Activated CD4-positive, alpha-beta memory T cell treated with anti-CD3 and anti-CD28 coated beads for 36 hours (primary cell): ENCODE data around the gene ISOC1. TPM values are rescaled to one million over a fixed set of nuclear protein-coding genes. Genes with fewer than 3 reads are reported as not detected.
A peak's percentile ranks its signal among the peaks of the same experiment; 100 is the strongest.

Source experiments
- CTCF ChIA-PET: fragments of 350-600 bp; sonication (Branson Sonifier 250); formaldehyde crosslinking; loops from one replicate; lab custom pipeline; 2021; ENCODE audit warnings: antibody characterized with exemption, inconsistent platforms; lab: Charles Lee
- POLR2A ChIA-PET: fragments of 350-600 bp; sonication (Branson Sonifier 250); formaldehyde crosslinking; loops from one replicate; lab custom pipeline; 2021; ENCODE audit warnings: antibody characterized with exemption; lab: Charles Lee
- DNase-seq: peaks from one replicate; pipeline ENCODE4 v3.0.0-alpha.2; 2020
- H3K27ac Mint-ChIP-seq: one replicate; pipeline ENCODE4 v1.8.0; 2021; ENCODE audit warnings: mixed read lengths
- H3K27me3 Mint-ChIP-seq: one replicate; pipeline ENCODE4 v1.8.0; 2021; ENCODE audit warnings: mixed read lengths
- H3K36me3 Mint-ChIP-seq: one replicate; pipeline ENCODE4 v1.8.0; 2021; ENCODE audit warnings: mixed read lengths
- H3K4me1 Mint-ChIP-seq: one replicate; pipeline ENCODE4 v1.8.0; 2021; ENCODE audit warnings: low read depth, mixed read lengths
- H3K4me3 Mint-ChIP-seq: one replicate; pipeline ENCODE4 v1.8.0; 2021; ENCODE audit warnings: mild to moderate bottlenecking, mixed read lengths
- H3K9me3 Mint-ChIP-seq: one replicate; pipeline ENCODE4 v1.8.0; 2021; ENCODE audit warnings: mixed read lengths
- intact Hi-C: fragments of 100-400 bp; cut with micrococcal nuclease; formaldehyde crosslinking; loops from one replicate; pipeline ENCODE4 v1.15.1; 2023
- total RNA-seq, 2 experiments: library from RNA; stranded (reverse); gene quantifications; one replicate each; pipeline ENCODE4 v1.2.3, GENCODE V29; 2021

Gene ISOC1
- total RNA-seq, 2 experiments from 2014 or later: 23.3 to 25.1 TPM

DNA sequence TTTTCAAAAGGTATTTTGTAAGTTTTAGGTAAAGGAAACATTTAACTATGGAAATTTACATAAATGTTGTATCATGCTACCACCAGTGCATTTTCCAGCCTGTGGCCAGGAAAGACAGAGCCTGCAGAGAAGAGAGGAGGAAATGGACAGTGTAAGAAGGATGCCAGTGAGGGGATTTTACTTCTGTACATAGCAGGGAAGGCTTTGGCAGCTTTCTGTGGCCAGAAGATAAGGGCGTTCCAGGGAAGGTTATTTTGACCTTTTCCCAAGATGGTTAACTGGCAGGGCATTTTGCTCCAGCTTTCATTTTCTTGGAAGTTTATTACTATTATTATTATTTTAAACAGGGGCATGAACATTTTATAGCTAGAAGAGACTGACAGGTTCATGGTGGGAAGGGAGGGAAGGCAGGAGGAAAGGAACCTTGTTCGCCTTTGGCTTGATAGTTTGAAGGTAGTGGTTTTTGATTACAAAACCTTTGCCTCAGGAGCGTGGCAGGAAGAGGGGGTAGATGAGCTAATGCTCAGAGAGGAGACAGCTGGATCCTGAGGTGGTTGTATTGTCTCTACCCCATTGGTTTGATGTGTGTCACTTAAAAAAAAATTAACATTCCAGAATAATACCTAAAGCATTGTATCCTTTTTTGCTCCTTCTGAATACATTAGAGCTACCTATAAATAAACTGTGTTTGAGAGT lies 4.1 kb downstream of the ISOC1 start:
- H3K4me3 Mint-ChIP-seq: no peak overlapping the region
- intact Hi-C loops: no loop called here
- peaks cover 23% of the 10 kb centered on the region for H3K4me1 Mint-ChIP-seq
- no peak overlapping the region for H3K27ac Mint-ChIP-seq
- no peak for DNase-seq
- no peaks in the 10 kb centered on the region for H3K9me3 Mint-ChIP-seq
- no peaks in the 10 kb centered on the region for H3K36me3 Mint-ChIP-seq
- ChIA-PET POLR2A (no interaction called here), CTCF (interaction anchor here (1.2 kb wide), 1 partner anchor 28 kb away, joined by 4 read pairs; no protein-coding TSS in a partner anchor)
- H3K27me3 Mint-ChIP-seq: no peaks in the 10 kb centered on the region

DNA sequence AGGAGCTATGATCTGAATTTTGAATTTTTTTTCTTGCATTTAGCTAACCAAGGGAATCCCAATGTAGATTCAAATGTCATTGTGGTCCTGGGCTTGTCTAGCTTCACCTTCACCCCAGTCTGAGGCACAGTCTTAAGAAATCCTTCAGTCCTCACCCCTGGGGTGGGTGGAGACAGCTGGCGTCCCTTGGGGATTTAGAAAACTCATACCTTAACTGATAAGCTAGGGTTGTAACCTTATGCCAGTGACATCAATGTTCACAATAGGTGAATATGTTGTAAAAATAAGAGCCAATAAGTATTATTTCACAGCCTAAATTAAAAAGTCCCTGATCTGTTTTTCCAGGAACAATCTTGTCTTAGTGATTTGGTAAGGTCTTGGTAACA lies 4.6 kb downstream of the ISOC1 start:
- H3K27ac Mint-ChIP-seq: no peak overlapping the region
- POLR2A ChIA-PET: no interaction called here
- H3K9me3 Mint-ChIP-seq: no peaks in the 10 kb centered on the region
- no peaks in the 10 kb centered on the region for H3K36me3 Mint-ChIP-seq
- H3K4me1 Mint-ChIP-seq: peaks cover 22% of the 10 kb centered on the region
- DNase-seq: no peak
- no peaks in the 10 kb centered on the region for H3K27me3 Mint-ChIP-seq
- intact Hi-C loops: no loop called here
- CTCF ChIA-PET: interaction anchor here (1.2 kb wide), 1 partner anchor 27 kb away, joined by 4 read pairs; no protein-coding TSS in a partner anchor
- no peak overlapping the region for H3K4me3 Mint-ChIP-seq

DNA sequence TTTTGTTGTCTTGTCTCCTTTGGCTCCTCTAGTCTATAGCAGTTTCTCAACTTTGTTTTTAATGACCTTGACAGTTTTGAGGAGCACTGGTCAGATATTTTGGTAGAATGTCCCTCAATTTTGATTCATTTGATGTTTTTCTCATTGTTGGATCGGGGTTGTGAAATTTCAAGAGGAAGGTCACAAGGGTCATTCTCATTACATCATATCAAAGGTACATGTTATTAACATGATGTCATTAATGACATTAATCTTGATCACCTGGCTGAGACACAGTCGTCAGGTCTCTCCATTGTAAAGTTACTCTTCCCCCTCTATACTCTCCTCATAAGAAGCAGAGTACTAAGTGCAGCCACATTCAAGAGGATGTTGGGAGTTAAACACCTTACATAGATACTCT lies 7.2 kb downstream of the ISOC1 start:
- Mint-ChIP-seq H3K9me3 (no peaks in the 10 kb centered on the region), H3K4me1 (peaks cover 9% of the 10 kb centered on the region), H3K27ac (no peak overlapping the region), H3K4me3 (no peak overlapping the region), H3K27me3 (no peaks in the 10 kb centered on the region), H3K36me3 (peaks cover 13% of the 10 kb centered on the region)
- ChIA-PET POLR2A (no interaction called here), CTCF (no interaction called here)
- intact Hi-C loops: no loop called here
- DNase-seq: no peak

DNA sequence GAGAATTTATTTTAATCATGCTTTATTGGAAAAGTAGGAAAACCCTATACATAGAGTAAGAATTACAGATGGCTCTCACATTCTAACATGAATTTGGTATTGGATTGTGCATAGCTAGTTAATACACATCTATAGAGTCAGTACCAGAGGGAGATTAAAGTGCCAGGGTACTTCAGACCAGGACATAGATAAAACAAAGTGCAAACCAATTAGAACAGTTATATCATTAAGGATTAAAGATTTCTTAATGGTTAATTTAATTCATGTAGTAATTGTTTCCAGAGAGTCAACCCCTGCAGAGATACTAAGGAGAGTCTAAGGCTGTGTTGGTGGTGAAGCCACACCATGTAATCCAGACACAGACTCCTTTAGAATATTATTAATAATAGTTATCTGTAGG lies 8.8 kb downstream of the ISOC1 start:
- intact Hi-C loops: no loop called here
- Mint-ChIP-seq H3K4me1 (peaks cover 4% of the 10 kb centered on the region), H3K36me3 (peaks cover 19% of the 10 kb centered on the region), H3K27ac (no peak overlapping the region), H3K4me3 (no peak overlapping the region), H3K9me3 (no peaks in the 10 kb centered on the region), H3K27me3 (no peaks in the 10 kb centered on the region)
- ChIA-PET POLR2A (no interaction called here), CTCF (no interaction called here)
- no peak for DNase-seq

DNA sequence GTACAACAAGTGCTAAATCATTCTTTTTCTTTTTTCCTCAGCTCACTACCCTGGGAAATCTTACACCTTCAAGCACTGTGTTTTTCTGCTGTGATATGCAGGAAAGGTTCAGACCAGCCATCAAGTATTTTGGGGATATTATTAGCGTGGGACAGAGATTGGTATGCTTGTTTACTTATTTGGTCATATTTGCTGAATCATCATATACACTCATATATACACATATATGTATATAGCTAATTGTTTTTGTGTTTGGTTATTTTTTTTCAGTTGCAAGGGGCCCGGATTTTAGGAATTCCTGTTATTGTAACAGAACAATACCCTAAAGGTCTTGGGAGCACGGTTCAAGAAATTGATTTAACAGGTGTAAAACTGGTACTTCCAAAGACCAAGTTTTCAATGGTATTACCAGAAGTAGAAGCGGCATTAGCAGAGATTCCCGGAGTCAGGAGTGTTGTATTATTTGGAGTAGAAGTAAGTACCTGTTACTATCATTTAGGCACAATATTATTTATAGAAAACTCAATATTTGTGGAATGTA lies 10.4 kb downstream of the ISOC1 start:
- DNase-seq: no peak

DNA sequence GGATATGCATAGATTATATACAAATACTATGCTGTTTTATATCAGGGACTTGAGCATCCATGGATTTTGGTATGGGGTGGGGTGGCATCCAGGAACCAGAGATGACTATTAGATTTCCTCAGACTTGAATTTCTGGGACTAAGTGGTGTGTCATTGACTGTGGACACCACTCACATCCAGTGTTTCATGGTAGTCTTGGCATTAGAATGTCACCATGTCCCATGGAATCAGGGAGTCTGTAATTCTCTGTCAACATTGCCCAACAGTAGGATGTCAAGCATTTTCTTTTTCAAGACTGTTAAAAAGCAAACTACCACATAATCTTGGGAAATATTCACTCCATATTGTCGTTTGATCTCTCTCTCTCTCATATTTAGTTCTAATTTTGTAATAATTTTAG lies 13.1 kb downstream of the ISOC1 start:
- no peaks in the 10 kb centered on the region for H3K27me3 Mint-ChIP-seq
- no peaks in the 10 kb centered on the region for H3K9me3 Mint-ChIP-seq
- no peak overlapping the region for H3K27ac Mint-ChIP-seq
- no peak overlapping the region for H3K4me3 Mint-ChIP-seq
- CTCF ChIA-PET: interaction anchor here (1.0 to 1.6 kb wide), 2 partner anchors 18 to 21 kb away, joined by 3 read pairs; no protein-coding TSS in a partner anchor
- intact Hi-C loops: no loop called here
- POLR2A ChIA-PET: no interaction called here
- no peak for DNase-seq
- H3K4me1 Mint-ChIP-seq: peaks cover under 1% of the 10 kb centered on the region
- peaks cover 26% of the 10 kb centered on the region for H3K36me3 Mint-ChIP-seq

More for the DNA sequence above, 10.4 kb downstream of the ISOC1 start:
- peaks cover 2% of the 10 kb centered on the region for H3K4me1 Mint-ChIP-seq
- H3K27ac Mint-ChIP-seq: no peak overlapping the region
- H3K4me3 Mint-ChIP-seq: no peak overlapping the region
- POLR2A ChIA-PET: interaction anchor here (2.0 kb wide), 1 partner anchor 10 kb away, joined by 6 read pairs; the partner anchor contains the start of gene ISOC1
- H3K27me3 Mint-ChIP-seq: no peaks in the 10 kb centered on the region
- no peaks in the 10 kb centered on the region for H3K9me3 Mint-ChIP-seq
- CTCF ChIA-PET: interaction anchor here (2.1 kb wide), 1 partner anchor 10 kb away, joined by 5 read pairs; the partner anchor contains the start of gene ISOC1
- intact Hi-C loops: no loop called here
- peaks cover 25% of the 10 kb centered on the region for H3K36me3 Mint-ChIP-seq

DNA sequence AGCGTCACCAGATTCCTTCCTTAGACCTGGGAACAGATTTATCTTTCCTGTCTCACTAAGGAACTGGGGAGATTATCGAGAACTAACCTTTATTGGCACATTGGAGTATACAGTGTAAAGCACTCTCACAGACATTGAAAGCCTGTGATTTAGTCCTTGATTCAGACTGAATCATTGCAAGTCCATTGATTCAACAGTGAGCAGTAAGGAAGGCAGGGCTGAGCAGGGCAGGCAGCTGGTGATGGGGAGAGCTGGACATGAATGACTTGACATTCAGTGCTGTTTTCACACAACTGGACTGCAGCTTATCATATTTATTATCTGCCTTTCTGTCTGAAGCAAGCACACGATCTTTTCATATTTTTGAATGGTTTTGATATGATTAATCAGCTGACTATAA lies 16.2 kb downstream of the ISOC1 start:
- POLR2A ChIA-PET: interaction anchor here (1.1 kb wide), 1 partner anchor 16 kb away, joined by 3 read pairs; the partner anchor contains the start of gene ISOC1
- intact Hi-C loops: no loop called here
- H3K27ac Mint-ChIP-seq: no peak overlapping the region
- H3K27me3 Mint-ChIP-seq: no peaks in the 10 kb centered on the region
- DNase-seq: no peak
- H3K4me1 Mint-ChIP-seq: peaks cover 5% of the 10 kb centered on the region
- CTCF ChIA-PET: interaction anchor here (1.3 to 1.4 kb wide), 2 partner anchors 13 to 16 kb away, joined by 3 read pairs; no protein-coding TSS in a partner anchor
- no peaks in the 10 kb centered on the region for H3K9me3 Mint-ChIP-seq
- peaks cover 23% of the 10 kb centered on the region for H3K36me3 Mint-ChIP-seq
- no peak overlapping the region for H3K4me3 Mint-ChIP-seq

DNA sequence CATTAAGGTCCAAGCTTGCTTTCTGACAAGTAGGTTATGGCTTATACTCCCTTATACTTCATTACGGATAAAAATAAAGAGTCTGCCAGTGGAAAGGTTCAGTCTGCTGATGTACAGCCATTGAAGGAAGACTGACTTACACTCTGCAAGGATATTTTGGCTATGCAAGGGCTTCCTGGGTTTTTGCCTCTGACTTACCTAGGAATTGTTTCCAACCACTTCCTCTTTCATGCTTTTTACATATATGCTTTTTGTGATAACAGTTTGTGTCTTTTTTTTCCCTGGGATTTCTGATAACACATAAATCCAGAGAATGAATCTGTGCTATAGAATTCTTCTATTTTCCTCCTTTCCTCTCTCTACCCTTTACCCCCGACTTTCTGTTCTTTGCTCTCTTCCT lies 16.8 kb downstream of the ISOC1 start:
- no peak for DNase-seq
- Mint-ChIP-seq H3K9me3 (no peaks in the 10 kb centered on the region), H3K36me3 (peaks cover 18% of the 10 kb centered on the region), H3K4me3 (no peak overlapping the region), H3K4me1 (peaks cover 5% of the 10 kb centered on the region), H3K27me3 (no peaks in the 10 kb centered on the region), H3K27ac (no peak overlapping the region)
- intact Hi-C loops: no loop called here
- ChIA-PET POLR2A (interaction anchor here (1.3 kb wide), 1 partner anchor 17 kb away, joined by 3 read pairs; the partner anchor contains the start of gene ISOC1), CTCF (interaction anchor here (1.3 to 1.4 kb wide), 2 partner anchors 12 to 15 kb away, joined by 3 read pairs; no protein-coding TSS in a partner anchor)

DNA sequence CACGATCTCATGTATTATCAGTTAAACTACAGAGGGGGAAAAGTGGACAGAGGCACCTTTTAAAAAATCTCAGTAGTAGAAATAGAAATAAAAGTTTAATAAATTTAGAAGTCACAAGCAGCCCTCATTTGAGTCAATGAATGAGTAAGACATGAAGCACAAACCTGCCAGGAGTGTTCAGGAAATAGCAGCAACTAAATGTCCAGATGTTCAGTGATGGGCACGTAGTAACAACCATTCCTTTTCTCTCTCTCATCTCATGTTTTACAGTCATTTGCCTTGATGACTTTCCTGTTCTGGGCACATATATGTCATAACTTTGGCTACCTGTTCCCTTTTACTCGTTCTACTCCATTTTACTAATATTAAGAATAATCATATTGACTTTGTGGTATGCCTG lies 17.7 kb downstream of the ISOC1 start:
- peaks cover 14% of the 10 kb centered on the region for H3K36me3 Mint-ChIP-seq
- no peaks in the 10 kb centered on the region for H3K27me3 Mint-ChIP-seq
- no peak for DNase-seq
- ChIA-PET POLR2A (interaction anchor here (1.3 kb wide), 1 partner anchor 18 kb away, joined by 3 read pairs; the partner anchor contains the start of gene ISOC1), CTCF (no interaction called here)
- H3K9me3 Mint-ChIP-seq: no peaks in the 10 kb centered on the region
- no peak overlapping the region for H3K4me3 Mint-ChIP-seq
- H3K27ac Mint-ChIP-seq: no peak overlapping the region
- H3K4me1 Mint-ChIP-seq: peaks cover 5% of the 10 kb centered on the region
- intact Hi-C loops: no loop called here

DNA sequence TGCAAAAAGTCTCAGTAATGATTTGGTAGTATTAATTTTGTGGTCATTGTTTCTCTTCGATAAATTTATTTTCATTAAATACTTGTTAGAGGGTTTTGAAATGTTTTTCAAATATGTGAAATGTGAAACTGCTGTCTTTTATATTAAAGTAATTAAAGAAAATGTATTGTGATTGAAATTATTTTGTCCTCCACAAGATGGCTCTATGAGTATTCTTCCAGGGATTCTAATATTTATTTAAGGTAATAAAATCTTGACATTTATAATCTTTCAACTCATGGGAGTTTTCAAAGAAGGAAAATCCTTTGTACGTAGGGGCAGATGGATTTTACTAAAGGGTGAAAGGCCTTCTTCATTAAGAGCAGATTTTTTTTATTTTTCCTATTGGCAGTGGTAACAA lies 19.3 kb downstream of the ISOC1 start:
- H3K9me3 Mint-ChIP-seq: no peaks in the 10 kb centered on the region
- no peak overlapping the region for H3K4me3 Mint-ChIP-seq
- peaks cover 5% of the 10 kb centered on the region for H3K4me1 Mint-ChIP-seq
- H3K36me3 Mint-ChIP-seq: peaks cover 11% of the 10 kb centered on the region
- POLR2A ChIA-PET: no interaction called here
- intact Hi-C loops: loop anchor here (2.0 kb wide), 1 partner anchor 19 kb away; the partner anchor contains the start of gene ISOC1
- CTCF ChIA-PET: no interaction called here
- no peak for DNase-seq
- H3K27ac Mint-ChIP-seq: no peak overlapping the region
- H3K27me3 Mint-ChIP-seq: no peaks in the 10 kb centered on the region

DNA sequence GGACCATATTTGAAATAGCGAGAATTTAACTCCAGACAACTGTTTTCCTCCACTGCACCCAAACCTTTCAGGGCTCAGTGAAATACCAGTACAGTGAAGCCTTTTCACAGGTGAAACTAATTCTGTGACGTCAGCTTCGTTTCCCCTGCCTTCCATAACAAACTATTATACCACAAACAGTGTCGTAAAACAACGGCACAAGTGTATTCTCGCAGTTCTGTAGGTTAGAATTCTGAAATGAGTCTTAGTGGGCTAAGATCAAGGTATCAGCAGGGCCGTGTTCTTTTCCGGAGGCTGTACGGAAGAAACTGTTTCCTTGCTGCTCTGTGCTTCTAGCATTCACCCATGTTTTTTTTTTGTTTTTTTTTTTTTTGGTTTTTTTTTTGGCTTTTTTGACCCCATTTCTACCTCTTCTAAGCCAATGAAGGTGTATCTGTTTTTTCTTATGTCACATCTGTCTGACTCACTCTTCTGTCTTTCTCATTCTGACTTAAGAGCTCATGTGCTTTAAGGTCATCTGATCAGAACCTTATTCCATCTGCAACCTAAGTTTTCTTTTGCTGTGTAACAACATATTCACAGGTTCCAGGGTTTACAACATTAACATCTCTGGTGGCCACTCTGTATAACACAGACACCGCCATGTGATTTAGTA lies 20.1 kb downstream of the ISOC1 start:
- POLR2A ChIA-PET: interaction anchor here (0.6 kb wide), 1 partner anchor 20 kb away, joined by 3 read pairs; the partner anchor contains the start of gene ISOC1
- peaks cover 5% of the 10 kb centered on the region for H3K36me3 Mint-ChIP-seq
- no peak overlapping the region for H3K4me3 Mint-ChIP-seq
- peak overlapping the region; percentile 13 for H3K27ac Mint-ChIP-seq
- H3K4me1 Mint-ChIP-seq: peaks cover 5% of the 10 kb centered on the region
- H3K9me3 Mint-ChIP-seq: no peaks in the 10 kb centered on the region
- H3K27me3 Mint-ChIP-seq: no peaks in the 10 kb centered on the region
- DNase-seq: no peak
- intact Hi-C loops: loop anchor here (1.0 to 2.0 kb wide), 2 partner anchors 12 to 20 kb away; partner anchors contain the start of gene ISOC1
- CTCF ChIA-PET: interaction anchor here (0.7 to 1.2 kb wide), 2 partner anchors 10 to 209 kb away, joined by 3 to 4 read pairs; no protein-coding TSS in a partner anchor

DNA sequence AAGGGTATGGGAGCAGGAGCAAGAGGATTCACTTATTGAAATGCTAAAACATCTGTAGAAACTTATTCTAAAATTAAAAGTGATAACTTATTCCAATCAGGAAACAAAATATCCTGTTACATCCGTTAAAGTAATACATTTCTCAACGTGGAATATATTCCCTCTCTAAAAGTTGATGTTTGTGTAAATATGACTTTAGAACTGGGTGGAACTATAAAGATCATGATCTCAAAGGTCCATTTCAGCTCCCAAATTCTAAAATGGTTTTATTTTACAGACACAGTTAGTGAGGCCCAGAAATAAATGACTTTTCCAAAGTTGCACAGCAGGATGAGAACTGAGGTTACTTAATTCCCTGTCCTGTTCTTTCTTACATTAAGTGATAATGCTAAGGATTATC lies 21.1 kb downstream of the ISOC1 start:
- ChIA-PET POLR2A (no interaction called here), CTCF (interaction anchor here (1.2 kb wide), 1 partner anchor 210 kb away, joined by 4 read pairs; no protein-coding TSS in a partner anchor)
- H3K4me1 Mint-ChIP-seq: peaks cover 8% of the 10 kb centered on the region
- no peak overlapping the region for H3K4me3 Mint-ChIP-seq
- no peaks in the 10 kb centered on the region for H3K27me3 Mint-ChIP-seq
- H3K36me3 Mint-ChIP-seq: peaks cover 5% of the 10 kb centered on the region
- intact Hi-C loops: loop anchor here (1.0 to 2.0 kb wide), 2 partner anchors 11 to 21 kb away; partner anchors contain the start of gene ISOC1
- no peak overlapping the region for H3K27ac Mint-ChIP-seq
- DNase-seq: no peak
- no peaks in the 10 kb centered on the region for H3K9me3 Mint-ChIP-seq
